SHP77 (cell line): Measurements from ENCODE around the gene SDR9C7.
"Not testable (repeated sequence)": the region's sequence is repeated elsewhere in the genome, so short reads cannot be mapped to it uniquely, and the experiment has no call there.

Experiments used
- DNase-seq, 2 experiments: peaks; one replicate each; lab custom pipeline; 2025; lab: John Stamatoyannopoulos, UW

Gene SDR9C7

GRCh38 chr12:56933826-56934625, at the start of gene SDR9C7:
Gene SDR9C7, minus strand, starts transcription at chr12:56934408. Its CDS starts 147 bp downstream, at chr12:56934261.
- no peak for DNase-seq

DNA sequence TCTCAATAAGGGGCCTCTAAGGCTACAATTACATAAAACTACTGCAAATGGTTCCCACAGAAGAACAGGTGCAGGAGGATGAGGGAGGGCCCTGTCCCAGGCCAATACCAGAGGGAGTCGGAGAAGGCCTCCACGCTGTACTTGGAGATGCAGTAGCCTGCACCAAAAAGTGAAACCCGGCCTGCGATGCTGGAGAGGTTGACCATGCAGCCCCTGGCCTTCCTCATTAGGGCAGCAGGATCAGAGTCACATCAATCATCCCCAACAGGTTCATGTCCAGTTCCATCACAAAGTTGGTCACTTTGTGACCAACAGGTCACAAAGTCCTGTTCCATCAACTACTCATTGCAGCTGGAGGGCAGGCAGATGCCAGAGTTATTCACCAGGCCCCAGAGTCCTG, 49.2 kb upstream of the SDR9C7 start:
- DNase-seq: no peak

- DNase-seq: not testable (repeated sequence)
These were observed 48.5 kb upstream of the SDR9C7 start for GRCh38 chr12:56982578-56983236.

DNA sequence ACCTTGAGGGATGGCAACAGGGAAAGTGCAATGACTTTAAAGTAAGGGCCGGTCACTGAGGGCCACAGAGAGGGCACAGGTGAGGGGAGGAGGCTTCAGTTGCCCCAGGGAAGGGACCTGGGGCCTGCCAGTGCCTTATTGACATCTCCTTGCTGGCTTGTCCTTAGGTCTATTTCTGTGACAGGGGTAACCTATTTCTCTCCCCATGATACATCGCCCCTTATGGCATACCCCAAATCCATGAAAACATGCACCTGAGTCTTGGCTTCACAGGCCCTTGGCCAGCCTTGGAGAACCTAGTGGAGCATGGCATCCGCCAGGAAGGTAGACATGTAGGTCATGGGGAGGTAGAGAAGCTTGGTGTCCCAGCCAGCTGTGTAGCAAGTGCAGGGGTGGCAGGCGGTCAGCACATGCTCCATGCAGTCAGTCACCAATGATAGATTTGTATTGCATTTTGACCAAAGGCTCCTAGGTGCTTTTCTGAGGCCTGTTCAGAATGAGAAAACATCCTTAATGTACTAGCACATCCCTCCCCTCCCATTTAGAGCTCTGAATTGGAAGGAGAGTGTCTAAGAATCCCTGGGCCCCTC, 46.8 kb upstream of the SDR9C7 start:
- no peak for DNase-seq

GRCh38 chr12:56980268-56980667, 46.1 kb upstream of the SDR9C7 start:
- DNase-seq: no peak

- DNase-seq: no peak
These were observed 45.4 kb upstream of the SDR9C7 start for GRCh38 chr12:56979628-56980027.

DNA sequence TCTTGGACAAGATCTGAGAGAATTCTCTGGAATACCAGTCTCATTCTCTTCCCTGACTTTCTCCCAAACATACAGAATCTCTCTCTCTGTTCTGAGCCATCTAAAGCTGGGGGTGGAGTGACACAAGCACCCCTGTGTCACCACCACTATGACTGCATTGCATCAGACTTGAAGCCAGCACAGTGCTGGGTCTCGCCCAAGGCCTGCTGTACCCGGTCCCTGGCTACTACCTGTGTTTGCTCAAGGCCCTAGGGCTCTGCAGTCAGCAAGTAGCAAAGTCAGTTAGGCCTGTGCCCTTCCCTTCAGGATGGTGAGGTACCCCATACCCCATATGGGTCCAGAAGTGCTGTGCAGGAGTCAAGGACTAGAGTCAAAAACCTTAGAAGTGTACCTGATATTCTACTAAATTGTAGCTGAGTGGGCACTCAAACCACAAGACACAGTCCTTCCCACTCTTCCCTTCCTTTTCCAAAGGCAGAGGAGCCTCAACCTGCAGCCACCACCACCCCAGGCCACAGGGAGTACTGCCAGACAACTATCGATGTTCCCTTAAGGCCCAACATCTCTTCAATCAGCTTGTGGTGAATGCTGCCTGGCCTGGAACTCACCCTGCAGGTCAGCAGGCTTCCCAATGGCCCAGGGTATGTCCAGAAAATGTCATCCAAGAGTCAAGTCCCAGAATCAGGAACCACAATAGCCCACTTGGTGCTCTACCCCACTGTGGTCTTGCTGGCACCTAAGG, 44.4 kb upstream of the SDR9C7 start:
- no peak for DNase-seq

DNA sequence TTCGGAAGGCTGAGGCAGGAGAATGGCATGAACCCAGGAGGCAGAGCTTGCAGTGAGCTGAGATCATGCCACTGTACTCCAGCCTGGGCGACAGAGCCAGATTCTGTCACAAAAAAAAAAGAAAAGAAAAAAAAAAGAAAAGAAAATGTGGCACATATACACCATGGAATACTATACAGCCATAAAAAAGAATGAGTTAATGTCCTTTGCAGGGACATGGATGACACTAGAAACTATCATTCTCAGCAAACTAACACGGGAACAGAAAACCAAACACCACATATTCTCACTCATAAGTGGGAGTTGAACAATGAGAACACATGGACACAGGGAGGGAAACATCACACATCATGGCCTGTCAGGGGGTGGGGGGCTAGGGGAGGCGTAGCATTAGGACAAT, 43.2 kb upstream of the SDR9C7 start:
- not testable (repeated sequence) for DNase-seq

DNA sequence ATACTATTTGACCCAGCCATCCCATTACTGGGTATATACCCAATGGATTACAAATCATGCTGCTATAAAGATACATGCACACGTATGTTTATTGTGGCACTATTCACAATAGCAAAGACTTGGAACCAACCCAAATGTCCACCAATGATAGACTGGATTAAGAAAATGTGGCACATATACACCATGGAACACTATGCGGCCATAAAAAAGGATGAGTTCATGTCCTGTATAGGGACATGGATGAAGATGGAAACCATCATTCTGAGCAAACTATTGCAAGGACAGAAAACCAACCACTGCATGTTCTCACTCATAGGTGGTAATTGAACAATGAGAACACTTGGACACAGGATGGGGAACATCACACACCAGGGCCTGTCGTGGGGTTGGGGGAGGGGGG, 40.0 kb upstream of the SDR9C7 start:
- not testable (repeated sequence) for DNase-seq

GRCh38 chr12:56968910-56969309, 34.7 kb upstream of the SDR9C7 start:
- not testable (repeated sequence) for DNase-seq

GRCh38 chr12:56965997-56966642, 31.9 kb upstream of the SDR9C7 start:
- DNase-seq: peak; percentile 6 to 45

- DNase-seq: not testable (repeated sequence)
These were observed 30.9 kb upstream of the SDR9C7 start for GRCh38 chr12:56965124-56965523.

DNA sequence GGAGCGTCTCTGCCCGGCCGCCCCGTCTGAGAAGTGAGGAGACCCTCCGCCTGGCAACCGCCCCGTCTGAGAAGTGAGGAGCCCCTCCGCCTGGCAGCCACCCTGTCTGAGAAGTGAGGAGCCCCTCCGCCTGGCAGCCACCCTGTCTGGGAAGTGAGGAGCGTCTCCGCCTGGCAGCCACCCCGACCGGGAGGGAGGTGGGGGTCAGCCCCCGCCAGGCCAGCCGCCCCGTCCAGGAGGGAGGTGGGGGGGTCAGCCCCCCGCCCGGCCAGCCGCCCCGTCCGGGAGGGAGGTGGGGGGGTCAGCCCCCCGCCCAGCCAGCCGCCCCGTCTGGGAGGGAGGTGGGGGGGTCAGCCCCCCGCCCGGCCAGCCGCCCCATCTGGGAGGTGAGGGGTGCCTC, 29.3 kb upstream of the SDR9C7 start:
- not testable (repeated sequence) for DNase-seq

GRCh38 chr12:56962247-56962646, 28.0 kb upstream of the SDR9C7 start:
- DNase-seq: not testable (repeated sequence)

GRCh38 chr12:56958422-56958821, 24.2 kb upstream of the SDR9C7 start:
- no peak for DNase-seq

GRCh38 chr12:56957229-56958052, 23.2 kb upstream of the SDR9C7 start, which contains the start of gene RDH16:
Gene RDH16, minus strand, starts transcription at chr12:56957608. Its CDS starts 146 bp downstream, at chr12:56957462.
- DNase-seq: no peak

DNA sequence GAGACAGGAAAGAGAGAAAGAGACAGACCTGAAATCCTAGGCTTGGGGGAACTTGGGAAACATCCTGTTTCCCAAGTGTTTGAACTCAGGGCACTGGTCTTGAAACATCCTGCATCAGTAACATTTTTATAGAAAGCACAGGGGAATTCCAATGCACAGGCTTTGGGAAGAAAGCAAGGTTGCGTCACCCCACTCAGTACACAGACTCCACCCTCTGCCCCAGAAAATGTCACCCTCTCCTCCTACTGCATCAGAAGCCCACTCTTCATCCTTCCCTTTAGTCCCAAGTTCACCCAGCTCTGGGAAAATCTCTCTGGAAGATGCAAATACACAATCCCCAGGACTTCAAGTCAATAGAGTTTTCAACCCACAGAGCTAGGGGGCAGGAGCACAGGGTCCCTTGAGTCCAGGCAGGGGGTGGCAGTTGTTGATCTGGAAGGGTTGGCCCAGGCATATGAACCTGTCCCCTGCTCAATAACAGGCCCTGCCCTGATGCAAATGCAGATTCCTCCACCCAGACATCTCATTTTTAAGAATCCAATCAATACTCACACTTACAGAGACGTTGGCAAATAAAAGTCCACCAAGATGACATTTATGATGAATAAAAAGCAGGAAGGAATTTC, 21.5 kb upstream of the SDR9C7 start:
- DNase-seq: no peak

DNA sequence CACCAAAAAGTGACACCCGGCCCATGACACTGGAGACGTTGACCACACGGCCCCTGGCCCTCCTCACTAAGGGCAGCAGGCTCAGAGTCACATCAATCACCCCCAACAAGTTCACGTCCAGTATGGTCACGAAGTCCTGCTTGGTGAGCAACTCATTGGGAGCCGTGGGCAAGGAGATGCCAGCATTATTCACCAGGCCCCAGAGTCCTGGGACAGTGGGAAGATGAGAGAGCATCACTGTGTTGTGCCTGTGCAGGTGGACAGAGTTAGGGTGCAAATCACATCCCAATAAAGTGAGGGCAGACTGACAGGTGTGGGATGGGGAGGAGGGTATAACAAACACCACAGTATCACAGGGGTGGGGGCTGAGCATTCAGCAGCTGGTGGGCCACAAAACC, 20.7 kb upstream of the SDR9C7 start:
- no peak for DNase-seq

DNA sequence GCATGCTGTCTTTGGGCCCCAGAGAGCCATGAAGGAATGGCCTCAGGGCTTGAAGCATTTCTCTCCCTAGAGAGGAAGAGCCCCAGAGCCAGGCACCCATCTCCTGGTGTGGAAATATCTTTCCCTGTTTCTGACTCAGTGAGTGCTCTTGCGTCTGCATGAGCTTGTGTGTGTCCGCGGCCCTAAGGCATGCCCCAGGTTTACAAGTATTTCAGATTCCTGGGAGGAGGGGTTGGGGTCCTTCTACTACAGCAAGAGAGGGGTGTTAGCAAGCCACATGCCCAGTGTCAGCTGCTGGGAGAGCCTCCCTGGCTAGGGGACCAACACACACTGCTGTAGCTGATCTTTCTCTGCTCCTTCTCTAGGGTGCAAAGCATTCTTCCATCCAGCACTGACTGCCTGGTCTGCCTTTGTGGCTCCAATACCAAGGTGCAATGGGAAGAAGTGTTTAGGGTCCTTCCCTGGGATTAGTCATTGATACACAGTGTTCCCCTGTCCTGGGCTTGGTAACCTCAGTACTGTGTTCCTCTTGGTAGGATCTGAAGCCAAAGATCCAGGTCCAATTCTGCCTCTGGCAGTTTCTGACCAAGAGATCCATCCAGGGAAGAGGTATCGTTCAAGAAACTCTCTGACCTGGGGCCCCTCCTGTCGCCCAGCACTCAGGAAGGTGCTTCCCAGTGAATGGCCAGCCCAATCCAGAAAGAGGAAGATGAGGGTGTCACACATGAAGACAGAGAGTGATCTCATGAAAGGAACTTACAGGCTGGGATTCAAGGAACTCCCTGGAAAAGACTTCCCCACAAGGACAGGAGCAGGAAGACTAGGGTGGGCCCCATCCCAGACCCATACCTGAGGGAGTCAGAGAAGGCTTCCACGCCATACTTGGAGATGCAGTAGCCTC, 20.1 kb upstream of the SDR9C7 start:
- no peak for DNase-seq
